Endodermal cell (in vitro differentiated cells): ENCODE measurements around the gene SMURF2. TPM values are rescaled to one million over a fixed set of nuclear protein-coding genes. Genes with fewer than 3 reads are reported as not detected.

Source experiments
- DNase-seq: peaks from one replicate; pipeline ENCODE4 v3.0.0-alpha.2; 2017
- H3K27ac ChIP-seq: 2 replicates; pipeline ENCODE4 v1.5.1; 2013; ENCODE audit warnings: mild to moderate bottlenecking, low read depth, low read length, moderate library complexity
- H3K27me3 ChIP-seq: 2 replicates; pipeline ENCODE4 v1.6.1; 2013; ENCODE audit warnings: mild to moderate bottlenecking, low read length, moderate library complexity; ENCODE audit not compliant: insufficient read depth, control insufficient read depth, poor library complexity, severe bottlenecking
- H3K36me3 ChIP-seq: 2 replicates; pipeline ENCODE4 v1.7.0; 2013; ENCODE audit warnings: mild to moderate bottlenecking, low read length, moderate library complexity; ENCODE audit not compliant: control insufficient read depth, insufficient read depth
- H3K4me1 ChIP-seq: one replicate; pipeline ENCODE4 v1.7.0; 2013; ENCODE audit warnings: low read length; ENCODE audit not compliant: control insufficient read depth, insufficient read depth
- H3K4me3 ChIP-seq: 2 replicates; pipeline ENCODE4 v1.5.1; 2013; ENCODE audit warnings: mild to moderate bottlenecking, low read length, moderate library complexity
- H3K9ac ChIP-seq: 2 replicates; pipeline ENCODE4 v1.6.1; 2013; ENCODE audit warnings: mild to moderate bottlenecking, low read length, moderate library complexity; ENCODE audit not compliant: poor library complexity, severe bottlenecking; ENCODE audit errors: extremely low read depth
- H3K9me3 ChIP-seq: 2 replicates; pipeline ENCODE4 v1.6.1; 2013; ENCODE audit warnings: mild to moderate bottlenecking, low read length, moderate library complexity; ENCODE audit not compliant: control insufficient read depth
- H3K27ac Mint-ChIP-seq: 2 replicates; pipeline ENCODE4 v1.8.0; 2020; ENCODE audit warnings: mixed read lengths
- H3K27me3 Mint-ChIP-seq: 2 replicates; pipeline ENCODE4 v1.8.0; 2021; ENCODE audit warnings: mild to moderate bottlenecking, mixed read lengths; ENCODE audit not compliant: insufficient read depth
- H3K36me3 Mint-ChIP-seq: 2 replicates; pipeline ENCODE4 v1.8.0; 2020; ENCODE audit warnings: low read depth, mixed read lengths
- H3K4me1 Mint-ChIP-seq: 2 replicates; pipeline ENCODE4 v1.8.0; 2020; ENCODE audit warnings: mixed read lengths
- H3K4me3 Mint-ChIP-seq: 2 replicates; pipeline ENCODE4 v1.8.0; 2020; ENCODE audit warnings: mild to moderate bottlenecking, moderate library complexity, mixed read lengths
- H3K9me3 Mint-ChIP-seq: 2 replicates; pipeline ENCODE4 v1.8.0; 2020; ENCODE audit warnings: mild to moderate bottlenecking, mixed read lengths
- CTCF ChIP-seq: fragments of 200-600 bp; sonication (generic); conservative IDR thresholded peaks from 2 replicates; pipeline ENCODE4 v1.5.0; 2021; ENCODE audit warnings: antibody characterized with exemption, mild to moderate bottlenecking
- WGBS, 2 experiments: methylation state at CpG; one replicate each; pipeline versions ENCODE4 v1.1.5 to v1.1.7; 2013; ENCODE audit warnings: missing lambda C conversion rate in 2 of 2, mixed read lengths in 1 of 2; ENCODE audit not compliant: insufficient coverage in 1 of 2, insufficient read length in 1 of 2; 5-methylcytosine and 5-hydroxymethylcytosine counted together
- total RNA-seq, 2 donors: library from RNA; stranded (reverse); fragmentation: NEBNext Ultra II Directional in 1 of 2; extraction: Animal tissue kit (Norgen Biotek cat#: 25700) in 1 of 2; gene quantifications; 2 replicates in 1 of 2; 3 replicates in 1 of 2; pipeline ENCODE4 v1.2.1, GENCODE V29; 2021

The SMURF2 gene
- total RNA-seq, 2 donors from 2014 or later: 33.6 to 34.1 TPM

DNA sequence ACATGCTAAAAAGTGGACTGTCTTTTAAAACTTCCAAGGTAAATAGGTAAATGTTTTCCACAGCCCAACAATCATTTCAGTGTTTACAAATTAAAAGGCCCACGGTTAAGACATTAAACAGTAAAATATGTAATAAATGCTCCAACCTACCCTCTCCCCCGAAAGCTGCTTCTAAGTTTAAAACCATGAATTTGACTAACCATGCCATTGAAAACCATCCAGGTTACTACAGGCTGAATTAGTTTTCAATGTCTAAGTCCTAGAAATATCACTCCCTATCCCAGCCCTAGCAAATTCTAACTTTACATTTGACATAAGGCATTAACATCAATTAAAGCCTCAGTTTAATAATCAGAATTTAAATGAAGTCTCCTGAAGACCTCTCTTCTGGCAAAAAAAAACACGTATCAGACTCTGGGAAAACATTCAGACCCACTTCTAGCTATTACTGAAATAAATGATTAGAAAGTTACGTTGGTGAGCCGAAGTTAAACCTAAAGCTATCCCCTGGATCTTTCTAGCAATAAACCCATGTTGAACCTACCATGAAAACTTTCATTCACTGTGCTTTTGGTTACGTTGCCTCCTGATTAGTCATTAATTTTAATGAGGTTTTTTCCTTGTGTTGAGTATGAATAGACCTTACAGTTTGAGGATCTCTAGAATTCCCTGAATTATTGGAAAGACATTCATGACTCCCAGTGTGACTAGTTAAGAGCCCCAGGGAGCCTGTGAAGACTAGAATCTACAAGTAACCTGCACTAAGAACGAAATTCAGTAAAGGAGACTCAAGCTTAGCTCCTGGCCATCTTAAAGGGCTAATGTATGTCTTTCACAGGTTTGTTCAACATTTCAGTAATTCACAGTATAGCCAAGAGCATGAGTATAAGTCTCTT lies 163.6 kb downstream of the SMURF2 start:
- H3K27ac Mint-ChIP-seq: peak overlapping the region; percentile 99
- Histone ChIP-seq H3K9ac (peak overlapping the region; percentile 48), H3K4me3 (peak overlapping the region; percentile 91), H3K4me1 (peaks cover 13% of the 10 kb centered on the region), H3K27me3 (no peaks in the 10 kb centered on the region), H3K9me3 (no peaks in the 10 kb centered on the region), H3K36me3 (peaks cover 57% of the 10 kb centered on the region), H3K27ac (no peak overlapping the region)
- no peaks in the 10 kb centered on the region for H3K27me3 Mint-ChIP-seq
- TF ChIP-seq CTCF: no peak
- peaks cover 53% of the 10 kb centered on the region for H3K4me1 Mint-ChIP-seq
- DNase-seq: no peak
- peaks cover 61% of the 10 kb centered on the region for H3K36me3 Mint-ChIP-seq
- WGBS, 2 experiments: 80 to 91% methylated on average over 6 to 7 of the region's 7 CpGs
- H3K4me3 Mint-ChIP-seq: peak overlapping the region; percentile 99
- no peaks in the 10 kb centered on the region for H3K9me3 Mint-ChIP-seq

GRCh38 chr17:64497565-64498035 lies 164.5 kb downstream of the SMURF2 start:
- Histone ChIP-seq H3K27ac (peak overlapping the region; percentile 86), H3K4me3 (peak overlapping the region; percentile 91), H3K9me3 (no peaks in the 10 kb centered on the region), H3K36me3 (peaks cover 54% of the 10 kb centered on the region), H3K9ac (peak overlapping the region; percentile 48), H3K27me3 (no peaks in the 10 kb centered on the region), H3K4me1 (peaks cover 13% of the 10 kb centered on the region)
- no peak for TF ChIP-seq CTCF
- Mint-ChIP-seq H3K36me3 (peaks cover 58% of the 10 kb centered on the region), H3K27ac (peak overlapping the region; percentile 99), H3K9me3 (no peaks in the 10 kb centered on the region), H3K4me1 (peaks cover 45% of the 10 kb centered on the region), H3K4me3 (peak overlapping the region; percentile 99), H3K27me3 (no peaks in the 10 kb centered on the region)
- no peak for DNase-seq
- WGBS, 2 experiments: 37 to 39% methylated on average over 3 of the region's 4 CpGs

- Histone ChIP-seq H3K4me1 (peaks cover 9% of the 10 kb centered on the region), H3K36me3 (peaks cover 54% of the 10 kb centered on the region), H3K9me3 (peaks cover 3% of the 10 kb centered on the region), H3K27ac (peak within 1 kb of the TSS; percentile 86), H3K27me3 (no peaks in the 10 kb centered on the region), H3K9ac (peak within 1 kb of the TSS; percentile 48), H3K4me3 (peak within 1 kb of the TSS; percentile 91)
- peak; percentile 99 for DNase-seq
- Mint-ChIP-seq H3K36me3 (peaks cover 57% of the 10 kb centered on the region), H3K4me1 (peaks cover 39% of the 10 kb centered on the region), H3K4me3 (peak within 1 kb of the TSS; percentile 99), H3K9me3 (no peaks in the 10 kb centered on the region), H3K27me3 (no peaks in the 10 kb centered on the region), H3K27ac (peak within 1 kb of the TSS; percentile 99)
- WGBS, 2 experiments: 0% methylated on average over 20 to 50 of the region's 50 CpGs
- peak; percentile 87 for TF ChIP-seq CTCF
Observed at GRCh38 chr17:64496786-64497564, 165.1 kb downstream of the SMURF2 start, which contains the start of gene POLG2. Gene POLG2 (minus strand): TSS chr17:64497054. CDS start chr17:64496968, 86 bp downstream.
